H1 (cell line): ENCODE results near the gene FAM184B. TPM values are rescaled to one million over a fixed set of nuclear protein-coding genes. Genes with fewer than 3 reads are reported as not detected.
A peak's percentile ranks its signal among the peaks of the same experiment; 100 is the strongest.

Source experiments
- CTCF ChIA-PET: fragments of 300-600 bp; sonication (Branson Sonifier 250); formaldehyde crosslinking; loops from one replicate; lab custom pipeline; 2021; ENCODE audit not compliant: partially characterized antibody; lab: Charles Lee
- POLR2A ChIA-PET: fragments of 300-600 bp; sonication (Branson Sonifier 250); formaldehyde crosslinking; loops from one replicate; lab custom pipeline; 2021; ENCODE audit warnings: inconsistent platforms; ENCODE audit not compliant: partially characterized antibody; lab: Charles Lee
- DNase-seq, 2 experiments: peaks; one replicate each; pipeline versions ENCODE4 v3.0.0 to v3.0.0-alpha.2; 2010 to 2022; ENCODE audit warnings: low spot score in 2 of 2, low read depth in 1 of 2, mixed read lengths in 1 of 2
- FAIRE-seq: peaks from 2 replicates; lab custom pipeline; 2011; peaks lifted over from hg19 to GRCh38; lab: Jason Lieb, UNC
- H2AFZ ChIP-seq: 2 replicates; pipeline ENCODE4 v1.8.1; 2012; ENCODE audit warnings: low read length, inconsistent platforms
- H2AK5ac ChIP-seq: 2 replicates; pipeline ENCODE4 v1.6.1; 2013; ENCODE audit warnings: low read depth, low read length
- H2BK120ac ChIP-seq: replicated peaks from 2 replicates; pipeline ENCODE3; 2013; ENCODE audit warnings: low read depth, low read length, inconsistent platforms
- H2BK12ac ChIP-seq: 2 replicates; pipeline ENCODE4 v1.6.1; 2013; ENCODE audit warnings: low read depth, low read length
- H2BK15ac ChIP-seq: 2 replicates; pipeline ENCODE4 v1.6.1; 2013; ENCODE audit warnings: low read length
- H2BK20ac ChIP-seq: 2 replicates; pipeline ENCODE4 v1.6.1; 2013; ENCODE audit warnings: low read length
- H2BK5ac ChIP-seq: 2 replicates; pipeline ENCODE4 v1.6.1; 2013; ENCODE audit warnings: low read depth, low read length
- H3K14ac ChIP-seq: 2 replicates; pipeline ENCODE4 v1.6.1; 2013; ENCODE audit warnings: inconsistent platforms; ENCODE audit not compliant: insufficient read length
- H3K18ac ChIP-seq: 2 replicates; pipeline ENCODE4 v1.6.1; 2013; ENCODE audit warnings: low read length; ENCODE audit errors: extremely low read depth
- H3K23ac ChIP-seq: 2 replicates; pipeline ENCODE4 v1.6.1; 2013; ENCODE audit warnings: inconsistent platforms; ENCODE audit not compliant: insufficient read length
- H3K23me2 ChIP-seq: 2 replicates; pipeline ENCODE4 v1.6.1; 2013; ENCODE audit warnings: low read depth, low read length
- H3K27ac ChIP-seq: 2 replicates; pipeline ENCODE4 v1.6.1; 2011; ENCODE audit warnings: low read depth, low read length, inconsistent platforms
- H3K27me3 ChIP-seq, 4 experiments: replicated peaks in 1 of 4; 1 replicate in 1 of 4; 2 replicates in 3 of 4; pipeline versions ENCODE4 v1.6.1 to v1.8.1; 2011 to 2013; ENCODE audit warnings: low read length in 3 of 4, mild to moderate bottlenecking in 3 of 4, inconsistent platforms in 2 of 4, mixed read lengths in 2 of 4, moderate library complexity in 1 of 4; ENCODE audit not compliant: control insufficient read depth in 3 of 4, insufficient read depth in 3 of 4; ENCODE audit errors: extremely low read depth in 1 of 4
- H3K36me3 ChIP-seq, 4 experiments: 2 replicates each; pipeline versions ENCODE4 v1.6.1 to v1.8.1; 2011 to 2013; ENCODE audit warnings: mild to moderate bottlenecking in 4 of 4, low read length in 3 of 4, moderate library complexity in 2 of 4, control low read depth in 1 of 4, inconsistent platforms in 1 of 4; ENCODE audit not compliant: insufficient read depth in 4 of 4, control insufficient read depth in 2 of 4
- H3K4ac ChIP-seq: replicated peaks from 2 replicates; pipeline ENCODE3; 2013; ENCODE audit warnings: low read length, low read depth, mixed read lengths, inconsistent platforms; ENCODE audit not compliant: insufficient read length
- H3K4me1 ChIP-seq, 4 experiments: replicated peaks in 1 of 4; 1 replicate in 1 of 4; 2 replicates in 3 of 4; pipeline versions ENCODE4 v1.6.1 to v1.8.1; 2011 to 2013; ENCODE audit warnings: low read length in 3 of 4, inconsistent platforms in 2 of 4, mixed read lengths in 1 of 4; ENCODE audit not compliant: insufficient read depth in 4 of 4, control insufficient read depth in 3 of 4
- H3K4me2 ChIP-seq, 2 experiments: 2 replicates each; pipeline versions ENCODE4 v1.6.1 to v1.8.1; 2011 to 2013; ENCODE audit warnings: low read depth in 2 of 2, low read length in 2 of 2, control low read depth in 1 of 2, inconsistent platforms in 1 of 2, mild to moderate bottlenecking in 1 of 2; ENCODE audit not compliant: insufficient read depth in 1 of 2
- H3K4me3 ChIP-seq, 4 experiments: fragments of 200-600, 300-600 bp in 1 of 4; sonication (generic), shearing (Covaris generic), sonication (Bioruptor Twin) in 1 of 4; 2 replicates each; pipeline versions ENCODE4 v1.5.1 to v1.8.1; 2011 to 2016; ENCODE audit warnings: low read length in 4 of 4, low read depth in 3 of 4, control low read depth in 2 of 4, inconsistent platforms in 2 of 4, mild to moderate bottlenecking in 2 of 4, mixed read lengths in 1 of 4, moderate library complexity in 1 of 4; ENCODE audit not compliant: insufficient read depth in 2 of 4; ENCODE audit errors: extremely low read depth in 1 of 4
- H3K56ac ChIP-seq: replicated peaks from 2 replicates; pipeline ENCODE3; 2013; ENCODE audit warnings: low read depth, mild to moderate bottlenecking, mixed read lengths, low read length, inconsistent platforms; ENCODE audit not compliant: insufficient read length
- H3K79me1 ChIP-seq: 2 replicates; pipeline ENCODE4 v1.6.1; 2013; ENCODE audit warnings: low read depth, low read length, control low read depth
- H3K79me2 ChIP-seq, 2 experiments: 2 replicates each; pipeline versions ENCODE4 v1.6.1 to v1.8.1; 2012 to 2013; ENCODE audit warnings: low read length in 2 of 2, mild to moderate bottlenecking in 2 of 2, inconsistent platforms in 1 of 2; ENCODE audit not compliant: insufficient read depth in 2 of 2, control insufficient read depth in 1 of 2
- H3K9ac ChIP-seq, 4 experiments: replicated peaks in 1 of 4; 1 replicate in 1 of 4; 2 replicates in 3 of 4; pipeline versions ENCODE4 v1.6.1 to v1.8.1; 2011 to 2013; ENCODE audit warnings: low read depth in 3 of 4, low read length in 3 of 4, control low read depth in 2 of 4, mild to moderate bottlenecking in 2 of 4, moderate library complexity in 2 of 4, inconsistent platforms in 1 of 4; ENCODE audit errors: extremely low read depth in 1 of 4
- H3K9me3 ChIP-seq, 2 experiments: 2 replicates each; pipeline versions ENCODE4 v1.6.1 to v1.8.1; 2012 to 2013; ENCODE audit warnings: mild to moderate bottlenecking in 2 of 2, moderate library complexity in 2 of 2, control low read depth in 1 of 2, inconsistent platforms in 1 of 2, low read depth in 1 of 2, low read length in 1 of 2, mixed read lengths in 1 of 2; ENCODE audit not compliant: insufficient read depth in 2 of 2
- H4K20me1 ChIP-seq, 2 experiments: replicated peaks in 1 of 2; 2 replicates each; pipeline versions ENCODE3 to v1.8.1; 2011 to 2013; ENCODE audit warnings: inconsistent platforms in 2 of 2, low read length in 2 of 2, mild to moderate bottlenecking in 1 of 2; ENCODE audit not compliant: insufficient read depth in 2 of 2, control insufficient read depth in 1 of 2
- H4K5ac ChIP-seq: 2 replicates; pipeline ENCODE4 v1.6.1; 2013; ENCODE audit warnings: low read length, low read depth, mixed read lengths, inconsistent platforms; ENCODE audit not compliant: insufficient read length
- H4K8ac ChIP-seq: 2 replicates; pipeline ENCODE4 v1.8.0; 2013; ENCODE audit warnings: mild to moderate bottlenecking, moderate library complexity, low read length, inconsistent platforms; ENCODE audit not compliant: insufficient read depth; ENCODE audit errors: extremely low read depth
- H4K91ac ChIP-seq: replicated peaks from 2 replicates; pipeline ENCODE3; 2013; ENCODE audit warnings: low read length, mixed read lengths, inconsistent platforms; ENCODE audit not compliant: insufficient read length
- CEBPB ChIP-seq: IDR thresholded peaks from 2 replicates; pipeline ENCODE4 v1.6.1; 2012; ENCODE audit warnings: low read depth, low read length
- GABPA ChIP-seq: IDR thresholded peaks from 2 replicates; pipeline ENCODE4 v1.6.1; 2011; ENCODE audit warnings: mild to moderate bottlenecking, low read length, moderate library complexity, borderline replicate concordance; ENCODE audit not compliant: insufficient read depth
- KDM4A ChIP-seq: IDR thresholded peaks from one replicate; pipeline ENCODE4 v1.7.1; 2012; ENCODE audit warnings: low read depth, mild to moderate bottlenecking, moderate library complexity, low read length, inconsistent platforms; ENCODE audit not compliant: severe bottlenecking
- KDM5A ChIP-seq: fragments of 200-600 bp; IDR thresholded peaks from 2 replicates; pipeline ENCODE4 v1.7.1; 2012; ENCODE audit warnings: mild to moderate bottlenecking, low read length, inconsistent platforms, mixed read lengths
- SAP30 ChIP-seq: fragments of 300-600 bp; sonication (generic); IDR thresholded peaks from 2 replicates; pipeline ENCODE4 v1.7.1; 2012; ENCODE audit warnings: low read length, moderate library complexity, mild to moderate bottlenecking, inconsistent platforms; ENCODE audit not compliant: insufficient read depth, insufficient replicate concordance
- SIN3A ChIP-seq, 2 experiments: IDR thresholded peaks in 1 of 2; conservative IDR thresholded peaks in 1 of 2; 2 replicates each; pipeline ENCODE4 v1.6.1; 2011 to 2012; ENCODE audit warnings: low read length in 2 of 2, improper control_type of control experiment in 1 of 2, low read depth in 1 of 2, mild to moderate bottlenecking in 1 of 2
- TAF7 ChIP-seq: optimal IDR thresholded peaks from 2 replicates; pipeline ENCODE3; 2011; ENCODE audit warnings: low read depth, mild to moderate bottlenecking, inconsistent platforms, low read length, moderate library complexity, borderline replicate concordance
- WGBS, 2 experiments: shearing (Covaris generic) in 1 of 2; methylation state at CpG; one replicate each; pipeline versions ENCODE4 v1.1.6 to v1.1.7; 2013 to 2015; ENCODE audit warnings: low lambda C conversion rate in 2 of 2, mixed read lengths in 2 of 2, inconsistent platforms in 1 of 2, low coverage in 1 of 2, missing lambda C conversion rate in 1 of 2; ENCODE audit not compliant: insufficient replicate concordance in 2 of 2, insufficient coverage in 1 of 2, insufficient read length in 1 of 2; ENCODE audit errors: extremely low coverage in 1 of 2, missing lambda C conversion rate in 1 of 2; 5-methylcytosine and 5-hydroxymethylcytosine counted together
- polyA plus RNA-seq, 7 experiments: library from polyadenylated mRNA; depleted of rRNA in 3 of 7; stranded (reverse) in 5 of 7; unstranded in 2 of 7; fragments of >200 nt in 5 of 7; fragments of 200-250 nt in 2 of 7; gene quantifications; 1 replicate in 5 of 7; 2 replicates in 1 of 7; 4 replicates in 1 of 7; pipeline versions ENCODE4 v1.2.1 to v1.2.3, GENCODE V29; 2011 to 2013; ENCODE audit warnings: missing spikeins in 2 of 7, mixed read lengths in 2 of 7
- total RNA-seq: library from RNA; stranded (reverse); fragmentation: NEBNext Ultra II Directional; extraction: Animal tissue kit (Norgen Biotek cat#: 25700); gene quantifications from 2 replicates; pipeline ENCODE4 v1.2.1, GENCODE V29; 2021
- TF ChIP-seq, protein P1 (sequence below), 3 experiments: IDR thresholded peaks; 1 replicate in 2 of 3; 2 replicates in 1 of 3; pipeline versions ENCODE4 v1.5.1 to v1.6.1; 2011; ENCODE audit warnings: low read length in 3 of 3, mild to moderate bottlenecking in 3 of 3, inconsistent platforms in 2 of 3, low read depth in 1 of 3, moderate library complexity in 1 of 3; ENCODE audit not compliant: insufficient read depth in 1 of 3; ENCODE audit errors: control extremely low read depth in 1 of 3
- TF ChIP-seq, protein P2 (sequence below): IDR thresholded peaks from 2 replicates; pipeline ENCODE4 v1.6.1; 2012; ENCODE audit warnings: inconsistent platforms

Gene FAM184B
- total and polyA plus RNA-seq, 2 of the 8 experiments (the other 6 are each of a cell fraction or from before 2014, with no cell fraction given): 0.05 to 0.39 TPM

DNA sequence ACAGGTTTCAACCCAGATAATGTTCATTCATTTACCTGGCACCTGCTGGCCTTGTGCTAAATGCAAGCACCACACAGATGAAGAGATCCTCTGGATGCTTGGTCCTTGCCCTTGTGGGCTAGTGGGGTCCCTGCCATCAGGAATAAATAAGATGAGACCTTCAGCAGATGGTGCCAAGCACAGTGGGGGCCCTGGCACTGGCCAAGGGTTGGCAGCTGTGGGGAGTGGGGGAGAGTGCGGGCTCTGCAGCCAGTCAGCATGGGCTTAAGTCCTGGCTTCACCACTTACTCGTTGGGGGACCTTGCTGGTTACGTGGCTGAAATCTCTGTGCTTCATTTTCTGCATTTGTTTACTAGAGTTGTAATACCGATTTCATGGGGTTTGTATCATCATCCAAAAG is 197.5 kb downstream of the FAM184B start:
- H2BK20ac ChIP-seq: no peak overlapping the region
- H3K4me2 ChIP-seq: no peak overlapping the region
- no peak overlapping the region for H3K9ac ChIP-seq
- H3K36me3 ChIP-seq: peaks cover 3 to 58% (median 30%) of the 10 kb centered on the region in 4 experiments
- H4K20me1 ChIP-seq: peaks cover 0 to 2% of the 10 kb centered on the region in 2 experiments
- H3K27me3 ChIP-seq: no peaks in the 10 kb centered on the region
- H4K91ac ChIP-seq: no peak overlapping the region
- H3K9me3 ChIP-seq: no peaks in the 10 kb centered on the region
- H3K14ac ChIP-seq: no peak overlapping the region
- WGBS, 2 experiments: 91% methylated on average over 4 of the region's 4 CpGs; no CpG with 5 or more reads in 1 of the 2 experiments
- ChIA-PET POLR2A (interaction anchor here (0.7 to 1.8 kb wide), 5 partner anchors 10 to 71 kb away, joined by 3 to 6 read pairs (median 5); partner anchors contain the start of genes MED28 and QDPR), CTCF (interaction anchor here (1.3 to 2.3 kb wide), 2 partner anchors 14 to 35 kb away, joined by 3 to 10 read pairs; no protein-coding TSS in a partner anchor)
- FAIRE-seq: no peak
- no peak for DNase-seq
- H3K4me1 ChIP-seq: no peaks in the 10 kb centered on the region; a peak in 1 of 7 replicates
- H4K8ac ChIP-seq: no peak overlapping the region
- no peak overlapping the region for H2AFZ ChIP-seq
- no peaks in the 10 kb centered on the region for H3K79me1 ChIP-seq
- no peak overlapping the region for H3K23ac ChIP-seq
- no peak overlapping the region; the same call in 1 of the 2 replicates for H2BK5ac ChIP-seq
- H2BK15ac ChIP-seq: no peak overlapping the region
- no peak overlapping the region for H2AK5ac ChIP-seq
- TF ChIP-seq SAP30: no peak
- no peak for TF ChIP-seq KDM4A
- no peak for TF ChIP-seq KDM5A
- TF ChIP-seq CEBPB: no peak
- no peak for TF ChIP-seq SIN3A (conservative IDR thresholded peaks at IDR 0.05 in 1 of 2, IDR thresholded peaks at IDR 0.05 in 1 of 2; ENCODE audit: low read depth in 1 of 2, low read length in 2 of 2)
- TF ChIP-seq, protein P1, sequence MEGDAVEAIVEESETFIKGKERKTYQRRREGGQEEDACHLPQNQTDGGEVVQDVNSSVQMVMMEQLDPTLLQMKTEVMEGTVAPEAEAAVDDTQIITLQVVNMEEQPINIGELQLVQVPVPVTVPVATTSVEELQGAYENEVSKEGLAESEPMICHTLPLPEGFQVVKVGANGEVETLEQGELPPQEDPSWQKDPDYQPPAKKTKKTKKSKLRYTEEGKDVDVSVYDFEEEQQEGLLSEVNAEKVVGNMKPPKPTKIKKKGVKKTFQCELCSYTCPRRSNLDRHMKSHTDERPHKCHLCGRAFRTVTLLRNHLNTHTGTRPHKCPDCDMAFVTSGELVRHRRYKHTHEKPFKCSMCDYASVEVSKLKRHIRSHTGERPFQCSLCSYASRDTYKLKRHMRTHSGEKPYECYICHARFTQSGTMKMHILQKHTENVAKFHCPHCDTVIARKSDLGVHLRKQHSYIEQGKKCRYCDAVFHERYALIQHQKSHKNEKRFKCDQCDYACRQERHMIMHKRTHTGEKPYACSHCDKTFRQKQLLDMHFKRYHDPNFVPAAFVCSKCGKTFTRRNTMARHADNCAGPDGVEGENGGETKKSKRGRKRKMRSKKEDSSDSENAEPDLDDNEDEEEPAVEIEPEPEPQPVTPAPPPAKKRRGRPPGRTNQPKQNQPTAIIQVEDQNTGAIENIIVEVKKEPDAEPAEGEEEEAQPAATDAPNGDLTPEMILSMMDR (IDR thresholded peaks at IDR 0.05; ENCODE audit: control extremely low read depth in 1 of 3, insufficient read depth in 1 of 3, low read depth in 1 of 3, low read length in 3 of 3): no peak
- TF ChIP-seq TAF7: no peak
- TF ChIP-seq GABPA: no peak
- TF ChIP-seq, protein P2, sequence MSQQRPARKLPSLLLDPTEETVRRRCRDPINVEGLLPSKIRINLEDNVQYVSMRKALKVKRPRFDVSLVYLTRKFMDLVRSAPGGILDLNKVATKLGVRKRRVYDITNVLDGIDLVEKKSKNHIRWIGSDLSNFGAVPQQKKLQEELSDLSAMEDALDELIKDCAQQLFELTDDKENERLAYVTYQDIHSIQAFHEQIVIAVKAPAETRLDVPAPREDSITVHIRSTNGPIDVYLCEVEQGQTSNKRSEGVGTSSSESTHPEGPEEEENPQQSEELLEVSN: no peak
- no peaks in the 10 kb centered on the region for H3K23me2 ChIP-seq
- H3K79me2 ChIP-seq: 0 out of 4 replicates have a peak, but pooled peaks cover 0 to 5% of the 10 kb centered on the region in 2 experiments
- no peak overlapping the region for H2BK120ac ChIP-seq
- H3K27ac ChIP-seq: no peak overlapping the region
- H2BK12ac ChIP-seq: no peak overlapping the region
- peak overlapping the region; percentile 75 for H3K4ac ChIP-seq
- H4K5ac ChIP-seq: no peak overlapping the region
- H3K56ac ChIP-seq: no peak overlapping the region
- no peak overlapping the region for H3K18ac ChIP-seq
- no peak overlapping the region for H3K4me3 ChIP-seq
